ENCODE data around the gene RAI1. TPM values are rescaled to one million over a fixed set of nuclear protein-coding genes. Genes with fewer than 3 reads are reported as not detected.

RAI1 gene
- total and polyA plus RNA-seq, 10 of the 15 experiments (the other 5 are each of a cell fraction or from before 2014, with no cell fraction given) = 0.66 to 37.7 (median 6.0) TPM

GRCh38 chr17:17762744-17763105 lies 81.5 kb downstream of the RAI1 start:
- RAD21 ChIA-PET (ENCODE audit: unreplicated experiment) = interaction anchor here (1.0 kb wide), 1 partner anchor 21 kb away, joined by 3 read pairs; no protein-coding TSS in a partner anchor
- H3K4me3 ChIP-seq = no peak overlapping the region
- WGBS (ENCODE audit: insufficient coverage, insufficient replicate concordance, low lambda C conversion rate, missing lambda C conversion rate) = 96% methylated on average over 5 of the region's 5 CpGs
- no peak overlapping the region for H3K9ac ChIP-seq (ENCODE audit: control insufficient read depth, insufficient read depth, low read length)
- H2AFZ ChIP-seq (ENCODE audit: control insufficient read depth, low read depth, low read length) = no peak overlapping the region
- H3K27ac ChIP-seq (ENCODE audit: control insufficient read depth, insufficient read depth) = no peak overlapping the region
- H3K4me1 ChIP-seq (ENCODE audit: control insufficient read depth, insufficient read depth, low read length) = peaks cover 21% of the 10 kb centered on the region
- no peaks in the 10 kb centered on the region for H3K27me3 ChIP-seq (replicated peaks in 1 of 2; ENCODE audit: control insufficient read depth in 2 of 2, insufficient read depth in 2 of 2, low read length in 1 of 2)
- no TSS peak for BruUV-seq (replicated peaks)
- FAIRE-seq = no peak
- in situ Hi-C loops (cut with MboI) (no loop called here), intact Hi-C loops (cut with micrococcal nuclease; ENCODE audit: unreplicated experiment) (no loop called here)
- no peak overlapping the region for H3K4me2 ChIP-seq (ENCODE audit: control insufficient read depth, insufficient read depth)
- ATAC-seq = no peak
- no peaks in the 10 kb centered on the region; the same call in 1 of the 2 replicates for H4K20me1 ChIP-seq (ENCODE audit: control insufficient read depth, insufficient read depth)
- CTCF ChIA-PET = no interaction called here
- POLR2A ChIA-PET = interaction anchor here (0.6 kb wide), 1 partner anchor 382 kb away, joined by 6 read pairs; no protein-coding TSS in a partner anchor
- DNase-seq (ENCODE audit: low read depth, low spot score) = no peak
- peaks cover 0 to 13% of the 10 kb centered on the region in 2 experiments; a peak in 2 of 4 replicates for H3K36me3 ChIP-seq (ENCODE audit: control insufficient read depth in 2 of 2, insufficient read depth in 2 of 2, low read length in 1 of 2)
- SMC1A ChIA-PET (ENCODE audit: uncharacterized antibody, unreplicated experiment) = interaction anchor here (1.1 to 1.2 kb wide), 2 partner anchors 79 to 84 kb away, joined by 3 read pairs; no protein-coding TSS in a partner anchor
- H3K79me2 ChIP-seq (ENCODE audit: control insufficient read depth, insufficient read depth, low read length) = peaks cover 1% of the 10 kb centered on the region; the same call in 1 of the 2 replicates
- no peaks in the 10 kb centered on the region for H3K9me3 ChIP-seq (replicated peaks; ENCODE audit: control insufficient read depth, insufficient read depth, low read length)
- no peak for TF ChIP-seq ESRRA (IDR thresholded peaks at IDR 0.05; ENCODE audit: low read length)
- no peak for TF ChIP-seq RFX5 (IDR thresholded peaks at IDR 0.05; ENCODE audit: low read depth, low read length)
- TF ChIP-seq MYC (IDR thresholded peaks at IDR 0.05; ENCODE audit: insufficient read depth, insufficient read length, insufficient replicate concordance, low read length, severe bottlenecking) = no peak
- TF ChIP-seq ATF7 (IDR thresholded peaks at IDR 0.05; ENCODE audit: low read depth) = no peak
- TF ChIP-seq PML (IDR thresholded peaks at IDR 0.05; ENCODE audit: low read length) = no peak
- no peak for TF ChIP-seq NFYA (IDR thresholded peaks at IDR 0.05; ENCODE audit: borderline replicate concordance, low read depth, low read length)
- TF ChIP-seq PKNOX1 (IDR thresholded peaks at IDR 0.05) = no peak
- no peak for TF ChIP-seq BHLHE40 (IDR thresholded peaks at IDR 0.05; ENCODE audit: borderline replicate concordance in 1 of 2, low read depth in 2 of 2, low read length in 1 of 2)
- TF ChIP-seq FOXK2 (IDR thresholded peaks at IDR 0.05) = no peak
- TF ChIP-seq E2F4 (IDR thresholded peaks at IDR 0.05; ENCODE audit: low read depth, low read length) = no peak
- TF ChIP-seq SMC3 (IDR thresholded peaks at IDR 0.05; ENCODE audit: borderline replicate concordance, low read length) = no peak
- TF ChIP-seq ZNF217 (IDR thresholded peaks at IDR 0.05) = no peak
- TF ChIP-seq ZSCAN29 (IDR thresholded peaks at IDR 0.05) = no peak
- no peak for TF ChIP-seq MLLT1 (IDR thresholded peaks at IDR 0.05)
- TF ChIP-seq BCL3 (IDR thresholded peaks at IDR 0.05; ENCODE audit: borderline replicate concordance, insufficient read depth, low read depth, low read length, poor library complexity, severe bottlenecking) = no peak
- TF ChIP-seq USF1 (IDR thresholded peaks at IDR 0.05; ENCODE audit: borderline replicate concordance, extremely low read length, insufficient read depth, low read depth, low read length) = no peak
- TF ChIP-seq MAX (IDR thresholded peaks at IDR 0.05; ENCODE audit: low read depth, low read length) = no peak
- no peak for TF ChIP-seq SP1 (IDR thresholded peaks at IDR 0.05; ENCODE audit: low read depth, low read length)
- no peak for TF ChIP-seq ZNF274 (IDR thresholded peaks at IDR 0.05; ENCODE audit: insufficient read depth, insufficient read length)
